ENCODE results near the gene COL5A3. TPM values are rescaled to one million over a fixed set of nuclear protein-coding genes. Genes with fewer than 3 reads are reported as not detected.
"Not testable (repeated sequence)": the region's sequence is repeated elsewhere in the genome, so short reads cannot be mapped to it uniquely, and the experiment has no call there.

The COL5A3 gene
- total and polyA plus RNA-seq, 4 donors = 0.14 to 4.9 (median 0.76) TPM

- 93% methylated on average over 3 of the region's 3 CpGs for WGBS
- Histone ChIP-seq H3K4me3 (ENCODE audit: low read depth in 1 of 3, low read length in 3 of 3) (no peak overlapping the region), H3K36me3 (ENCODE audit: control insufficient read depth in 4 of 4, insufficient read depth in 3 of 4, low read depth in 1 of 4, low read length in 3 of 4) (no peaks in the 10 kb centered on the region), H3K9ac (ENCODE audit: low read depth in 1 of 2, low read length in 2 of 2) (no peak overlapping the region), H3K27me3 (ENCODE audit: control insufficient read depth in 4 of 4, insufficient read depth in 4 of 4, low read length in 3 of 4) (no peaks in the 10 kb centered on the region), H3K9me3 (ENCODE audit: control insufficient read depth in 4 of 4, low read length in 3 of 4) (no peaks in the 10 kb centered on the region), H3K4me1 (ENCODE audit: control insufficient read depth in 4 of 4, insufficient read depth in 4 of 4, low read length in 3 of 4) (peaks cover 2 to 26% (median 17%) of the 10 kb centered on the region in 4 donors), H3K27ac (ENCODE audit: low read depth in 1 of 2, low read length in 2 of 2) (no peak overlapping the region)
- no peak for DNase-seq (ENCODE audit: low spot score)
- TF ChIP-seq NR2F2 (IDR thresholded peaks at IDR 0.05) = no peak
- TF ChIP-seq MAX (IDR thresholded peaks at IDR 0.05) = no peak
- no peak for TF ChIP-seq RAD21 (IDR thresholded peaks at IDR 0.05)
Observed at GRCh38 chr19:10026744-10027143, 16.4 kb upstream of the COL5A3 start.

GRCh38 chr19:10023096-10023495 is 12.8 kb upstream of the COL5A3 start:
- not testable (repeated sequence) for H3K27me3 ChIP-seq (ENCODE audit: control insufficient read depth in 4 of 4, insufficient read depth in 4 of 4, low read length in 3 of 4); H3K36me3 ChIP-seq (ENCODE audit: control insufficient read depth in 4 of 4, insufficient read depth in 3 of 4, low read depth in 1 of 4, low read length in 3 of 4); H3K9ac ChIP-seq (ENCODE audit: low read depth in 1 of 2, low read length in 2 of 2); H3K9me3 ChIP-seq (ENCODE audit: control insufficient read depth in 4 of 4, low read length in 3 of 4); H3K4me3 ChIP-seq (ENCODE audit: low read depth in 1 of 3, low read length in 3 of 3); DNase-seq (ENCODE audit: low spot score)
- Histone ChIP-seq H3K4me1 (ENCODE audit: control insufficient read depth in 4 of 4, insufficient read depth in 4 of 4, low read length in 3 of 4) (peaks cover 0 to 26% (median 14%) of the 10 kb centered on the region in 4 donors), H3K27ac (ENCODE audit: low read depth in 1 of 2, low read length in 2 of 2) (peak overlapping the region in 1 of 2 donors; percentile 1)
- 52% methylated on average over 5 of the region's 5 CpGs for WGBS
- TF ChIP-seq RAD21 (IDR thresholded peaks at IDR 0.05) (peak in 1 of 2 donors; percentile 6), HNF4A (conservative IDR thresholded peaks at IDR 0.05) (peak; percentile 47), RXRA (IDR thresholded peaks at IDR 0.05) (peak; percentile 98)
- TF ChIP-seq, protein P1, sequence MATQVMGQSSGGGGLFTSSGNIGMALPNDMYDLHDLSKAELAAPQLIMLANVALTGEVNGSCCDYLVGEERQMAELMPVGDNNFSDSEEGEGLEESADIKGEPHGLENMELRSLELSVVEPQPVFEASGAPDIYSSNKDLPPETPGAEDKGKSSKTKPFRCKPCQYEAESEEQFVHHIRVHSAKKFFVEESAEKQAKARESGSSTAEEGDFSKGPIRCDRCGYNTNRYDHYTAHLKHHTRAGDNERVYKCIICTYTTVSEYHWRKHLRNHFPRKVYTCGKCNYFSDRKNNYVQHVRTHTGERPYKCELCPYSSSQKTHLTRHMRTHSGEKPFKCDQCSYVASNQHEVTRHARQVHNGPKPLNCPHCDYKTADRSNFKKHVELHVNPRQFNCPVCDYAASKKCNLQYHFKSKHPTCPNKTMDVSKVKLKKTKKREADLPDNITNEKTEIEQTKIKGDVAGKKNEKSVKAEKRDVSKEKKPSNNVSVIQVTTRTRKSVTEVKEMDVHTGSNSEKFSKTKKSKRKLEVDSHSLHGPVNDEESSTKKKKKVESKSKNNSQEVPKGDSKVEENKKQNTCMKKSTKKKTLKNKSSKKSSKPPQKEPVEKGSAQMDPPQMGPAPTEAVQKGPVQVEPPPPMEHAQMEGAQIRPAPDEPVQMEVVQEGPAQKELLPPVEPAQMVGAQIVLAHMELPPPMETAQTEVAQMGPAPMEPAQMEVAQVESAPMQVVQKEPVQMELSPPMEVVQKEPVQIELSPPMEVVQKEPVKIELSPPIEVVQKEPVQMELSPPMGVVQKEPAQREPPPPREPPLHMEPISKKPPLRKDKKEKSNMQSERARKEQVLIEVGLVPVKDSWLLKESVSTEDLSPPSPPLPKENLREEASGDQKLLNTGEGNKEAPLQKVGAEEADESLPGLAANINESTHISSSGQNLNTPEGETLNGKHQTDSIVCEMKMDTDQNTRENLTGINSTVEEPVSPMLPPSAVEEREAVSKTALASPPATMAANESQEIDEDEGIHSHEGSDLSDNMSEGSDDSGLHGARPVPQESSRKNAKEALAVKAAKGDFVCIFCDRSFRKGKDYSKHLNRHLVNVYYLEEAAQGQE (IDR thresholded peaks at IDR 0.05) = peak; percentile 27

DNA sequence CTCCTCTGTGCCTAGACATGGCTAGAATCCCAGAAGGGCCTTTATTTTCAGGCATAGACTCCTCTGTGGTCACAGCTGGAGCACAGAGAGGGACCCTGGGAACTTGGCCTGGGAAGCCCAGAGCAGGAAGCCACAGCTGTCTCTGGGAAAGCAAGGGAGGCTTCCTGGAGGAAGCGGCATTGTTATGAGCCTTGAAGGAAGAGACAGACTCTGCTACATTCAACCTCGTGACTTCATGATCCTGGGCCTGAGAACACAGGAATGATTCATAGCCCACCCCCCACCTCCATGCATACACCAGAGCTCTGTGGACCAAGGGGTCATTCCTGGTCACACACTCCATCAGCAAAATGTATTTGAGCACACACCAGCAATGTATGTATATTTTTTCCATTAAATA is 11.6 kb upstream of the COL5A3 start:
- Histone ChIP-seq H3K36me3 (ENCODE audit: control insufficient read depth in 4 of 4, insufficient read depth in 3 of 4, low read depth in 1 of 4, low read length in 3 of 4) (no peaks in the 10 kb centered on the region), H3K9me3 (ENCODE audit: control insufficient read depth in 4 of 4, low read length in 3 of 4) (no peaks in the 10 kb centered on the region), H3K27ac (ENCODE audit: low read depth in 1 of 2, low read length in 2 of 2) (no peak overlapping the region), H3K27me3 (ENCODE audit: control insufficient read depth in 4 of 4, insufficient read depth in 4 of 4, low read length in 3 of 4) (no peaks in the 10 kb centered on the region), H3K4me3 (ENCODE audit: low read depth in 1 of 3, low read length in 3 of 3) (no peak overlapping the region), H3K4me1 (ENCODE audit: control insufficient read depth in 4 of 4, insufficient read depth in 4 of 4, low read length in 3 of 4) (peaks cover 0 to 17% (median 8%) of the 10 kb centered on the region in 4 donors), H3K9ac (ENCODE audit: low read depth in 1 of 2, low read length in 2 of 2) (no peak overlapping the region)
- no peak for DNase-seq (ENCODE audit: low spot score)
- TF ChIP-seq, protein P2, sequence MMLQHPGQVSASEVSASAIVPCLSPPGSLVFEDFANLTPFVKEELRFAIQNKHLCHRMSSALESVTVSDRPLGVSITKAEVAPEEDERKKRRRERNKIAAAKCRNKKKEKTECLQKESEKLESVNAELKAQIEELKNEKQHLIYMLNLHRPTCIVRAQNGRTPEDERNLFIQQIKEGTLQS (IDR thresholded peaks at IDR 0.05) = no peak
- TF ChIP-seq EGR1 (IDR thresholded peaks at IDR 0.05; ENCODE audit: low read depth in 2 of 2) = no peak
- no peak for TF ChIP-seq NR2F2 (IDR thresholded peaks at IDR 0.05)
- WGBS = 90% methylated on average over 2 of the region's 2 CpGs

GRCh38 chr19:10021446-10021845 is 11.1 kb upstream of the COL5A3 start:
- TF ChIP-seq YY1 (IDR thresholded peaks at IDR 0.05) (no peak), SP1 (IDR thresholded peaks at IDR 0.05) (no peak), HNF4G (IDR thresholded peaks at IDR 0.05) (no peak)
- TF ChIP-seq, protein P3, sequence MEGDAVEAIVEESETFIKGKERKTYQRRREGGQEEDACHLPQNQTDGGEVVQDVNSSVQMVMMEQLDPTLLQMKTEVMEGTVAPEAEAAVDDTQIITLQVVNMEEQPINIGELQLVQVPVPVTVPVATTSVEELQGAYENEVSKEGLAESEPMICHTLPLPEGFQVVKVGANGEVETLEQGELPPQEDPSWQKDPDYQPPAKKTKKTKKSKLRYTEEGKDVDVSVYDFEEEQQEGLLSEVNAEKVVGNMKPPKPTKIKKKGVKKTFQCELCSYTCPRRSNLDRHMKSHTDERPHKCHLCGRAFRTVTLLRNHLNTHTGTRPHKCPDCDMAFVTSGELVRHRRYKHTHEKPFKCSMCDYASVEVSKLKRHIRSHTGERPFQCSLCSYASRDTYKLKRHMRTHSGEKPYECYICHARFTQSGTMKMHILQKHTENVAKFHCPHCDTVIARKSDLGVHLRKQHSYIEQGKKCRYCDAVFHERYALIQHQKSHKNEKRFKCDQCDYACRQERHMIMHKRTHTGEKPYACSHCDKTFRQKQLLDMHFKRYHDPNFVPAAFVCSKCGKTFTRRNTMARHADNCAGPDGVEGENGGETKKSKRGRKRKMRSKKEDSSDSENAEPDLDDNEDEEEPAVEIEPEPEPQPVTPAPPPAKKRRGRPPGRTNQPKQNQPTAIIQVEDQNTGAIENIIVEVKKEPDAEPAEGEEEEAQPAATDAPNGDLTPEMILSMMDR (IDR thresholded peaks at IDR 0.05; ENCODE audit: low read depth, low read length, missing input control) = no peak
- no peak overlapping the region for H3K27ac ChIP-seq (ENCODE audit: low read depth in 1 of 2, low read length in 2 of 2)
- no peaks in the 10 kb centered on the region for H3K9me3 ChIP-seq (ENCODE audit: control insufficient read depth in 4 of 4, low read length in 3 of 4)
- no peak overlapping the region for H3K4me3 ChIP-seq (ENCODE audit: low read depth in 1 of 3, low read length in 3 of 3)
- H3K9ac ChIP-seq (ENCODE audit: low read depth in 1 of 2, low read length in 2 of 2) = no peak overlapping the region
- H3K27me3 ChIP-seq (ENCODE audit: control insufficient read depth in 4 of 4, insufficient read depth in 4 of 4, low read length in 3 of 4) = no peaks in the 10 kb centered on the region
- DNase-seq (ENCODE audit: low spot score) = no peak
- H3K4me1 ChIP-seq (ENCODE audit: control insufficient read depth in 4 of 4, insufficient read depth in 4 of 4, low read length in 3 of 4) = peaks cover 0 to 17% (median 8%) of the 10 kb centered on the region in 4 donors
- no peaks in the 10 kb centered on the region for H3K36me3 ChIP-seq (ENCODE audit: control insufficient read depth in 4 of 4, insufficient read depth in 3 of 4, low read depth in 1 of 4, low read length in 3 of 4)
- WGBS = 92% methylated on average over 23 of the region's 23 CpGs
